HG03565 (cell line): ENCODE measurements around the gene KLHDC4.
"Not testable (repeated sequence)": the region's sequence is repeated elsewhere in the genome, so short reads cannot be mapped to it uniquely, and the experiment has no call there.

Experiments used
- ATAC-seq: cut with Tn5 transposase; IDR thresholded peaks from one replicate; pipeline ENCODE4 v1.9.1; 2021; ENCODE audit warnings: mild to moderate bottlenecking, moderate library complexity; ENCODE audit not compliant: unreplicated experiment

Gene KLHDC4

GRCh38 chr16:87765776-87766484 is at the start of gene KLHDC4:
KLHDC4 (minus strand) TSS chr16:87765986; CDS start chr16:87765890, 96 bp downstream.
- peak; percentile 70 for ATAC-seq

- ATAC-seq, result no peak
Observed at GRCh38 chr16:87815567-87815966, 49.8 kb upstream of the KLHDC4 start.

- no peak for ATAC-seq
Observed at GRCh38 chr16:87812200-87812656, 46.4 kb upstream of the KLHDC4 start.

- not testable (repeated sequence) for ATAC-seq
Observed at GRCh38 chr16:87811454-87811853, 45.7 kb upstream of the KLHDC4 start.

- peak; percentile 48 for ATAC-seq
Observed at GRCh38 chr16:87809150-87809902, 43.5 kb upstream of the KLHDC4 start.

- ATAC-seq, result no peak
Observed at GRCh38 chr16:87808108-87808507, 42.3 kb upstream of the KLHDC4 start.

- ATAC-seq, result no peak
Observed at GRCh38 chr16:87806641-87807546, 41.1 kb upstream of the KLHDC4 start.

GRCh38 chr16:87806261-87806640 is 40.5 kb upstream of the KLHDC4 start:
- no peak for ATAC-seq

GRCh38 chr16:87803385-87803784 is 37.6 kb upstream of the KLHDC4 start:
- no peak for ATAC-seq

GRCh38 chr16:87802670-87803069 is 36.9 kb upstream of the KLHDC4 start:
- ATAC-seq, result no peak

GRCh38 chr16:87801679-87802259 is 36.0 kb upstream of the KLHDC4 start:
- no peak for ATAC-seq

- ATAC-seq, result no peak
Observed at GRCh38 chr16:87800497-87800896, 34.7 kb upstream of the KLHDC4 start.

GRCh38 chr16:87795336-87795735 is 29.6 kb upstream of the KLHDC4 start:
- no peak for ATAC-seq

- ATAC-seq, result no peak
Observed at GRCh38 chr16:87794485-87795078, 28.8 kb upstream of the KLHDC4 start.

- no peak for ATAC-seq
Observed at GRCh38 chr16:87792205-87792565, 26.4 kb upstream of the KLHDC4 start.

GRCh38 chr16:87791295-87792204 is 25.8 kb upstream of the KLHDC4 start:
- no peak for ATAC-seq

GRCh38 chr16:87790292-87791100 is 24.7 kb upstream of the KLHDC4 start:
- no peak for ATAC-seq

- ATAC-seq, result no peak
Observed at GRCh38 chr16:87789437-87790291, 23.9 kb upstream of the KLHDC4 start.
